DMS 273 (cell line): ENCODE data around the gene MGA.
"Not testable (repeated sequence)": the region's sequence is repeated elsewhere in the genome, so short reads cannot be mapped to it uniquely, and the experiment has no call there.

Experiments
- DNase-seq: peaks from one replicate; lab custom pipeline; 2025; ENCODE audit not compliant: unreplicated experiment; lab: John Stamatoyannopoulos, UW

The MGA gene

DNA sequence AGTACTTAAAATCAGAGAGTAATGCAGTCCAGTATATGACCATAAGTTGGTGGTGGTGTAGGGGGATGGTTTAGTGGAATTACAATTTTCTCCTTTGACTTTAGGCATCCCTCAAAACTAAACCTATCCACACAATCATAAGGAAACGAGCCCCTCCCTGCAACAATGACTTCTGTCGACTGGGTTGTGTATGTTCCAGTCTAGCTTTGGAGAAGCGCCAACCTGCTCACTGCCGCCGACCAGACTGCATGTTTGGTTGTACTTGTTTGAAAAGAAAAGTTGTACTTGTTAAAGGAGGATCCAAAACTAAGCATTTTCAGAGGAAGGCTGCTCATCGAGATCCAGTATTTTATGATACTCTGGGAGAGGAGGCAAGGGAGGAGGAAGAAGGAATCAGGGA is 52.8 kb downstream of the MGA start:
- no peak for DNase-seq

DNA sequence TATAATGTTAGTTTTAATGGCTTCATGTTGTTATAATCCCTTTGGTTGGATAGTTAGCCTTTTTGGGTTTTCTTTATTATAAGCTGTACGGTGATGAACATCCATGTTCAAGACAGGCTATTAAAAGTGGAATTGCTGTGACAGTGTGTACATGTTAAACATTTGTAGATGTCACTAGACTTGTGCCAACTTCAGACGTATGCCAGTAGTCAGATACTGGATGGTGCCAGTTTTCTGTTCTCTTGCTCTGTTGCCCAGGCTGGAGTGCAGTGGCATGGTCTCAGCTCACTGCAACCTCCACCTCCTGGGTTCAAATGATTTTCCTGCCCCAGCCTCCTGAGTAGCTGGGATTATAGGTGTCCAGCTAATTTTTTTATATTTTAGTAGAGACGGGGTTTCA is 54.1 kb downstream of the MGA start:
- no peak for DNase-seq

GRCh38 chr15:41716864-41717263 is 56.7 kb downstream of the MGA start:
- no peak for DNase-seq

- no peak for DNase-seq
These were observed 66.9 kb downstream of the MGA start for GRCh38 chr15:41727143-41727542.

- not testable (repeated sequence) for DNase-seq
These were observed 67.9 kb downstream of the MGA start for GRCh38 chr15:41728061-41728460.

DNA sequence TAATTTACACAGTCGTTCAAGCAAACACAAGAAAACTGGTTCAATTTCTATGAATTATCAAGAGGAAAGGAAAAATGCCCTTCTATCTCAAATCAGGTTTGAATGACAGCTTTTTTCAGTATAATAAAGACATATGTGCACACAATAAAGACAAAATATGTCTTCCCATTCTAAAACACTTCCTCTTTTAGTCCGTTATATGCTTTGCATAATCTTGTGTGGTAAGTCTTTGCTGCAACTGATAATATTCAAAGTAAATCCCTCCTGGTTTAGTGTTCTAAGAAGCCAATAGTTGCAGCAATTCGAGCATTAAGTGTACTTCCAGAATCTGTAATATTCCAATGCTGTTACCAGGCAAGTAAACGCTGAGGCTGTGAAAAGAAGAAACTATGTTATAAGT is 70.3 kb downstream of the MGA start:
- DNase-seq, result no peak

- no peak for DNase-seq
These were observed 72.3 kb downstream of the MGA start for GRCh38 chr15:41732483-41732882.

GRCh38 chr15:41734079-41734478 is 73.9 kb downstream of the MGA start:
- no peak for DNase-seq

DNA sequence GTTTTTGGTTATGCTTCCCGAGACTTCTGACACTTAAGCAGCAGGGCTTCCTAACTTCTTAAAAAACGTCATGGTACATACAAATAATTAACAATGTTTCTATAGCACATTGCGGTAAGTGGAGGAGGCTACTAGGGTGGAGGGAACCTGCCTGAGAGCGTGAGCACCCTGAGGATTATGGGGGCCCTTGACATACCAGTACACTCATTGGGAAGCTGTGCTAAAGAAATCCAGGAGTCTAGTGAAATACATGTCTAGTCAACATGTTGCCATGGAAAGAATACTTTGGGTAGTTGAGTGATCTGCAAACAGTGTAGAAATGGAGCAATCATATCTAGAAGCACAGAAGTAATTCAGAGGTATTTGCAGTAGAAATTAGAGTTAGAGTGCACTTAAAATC is 74.8 kb downstream of the MGA start:
- no peak for DNase-seq

- not testable (repeated sequence) for DNase-seq
These were observed 75.3 kb downstream of the MGA start for GRCh38 chr15:41735492-41735891.

GRCh38 chr15:41746802-41747201 is 86.6 kb downstream of the MGA start:
- no peak for DNase-seq

- DNase-seq, result no peak
These were observed 96.0 kb downstream of the MGA start for GRCh38 chr15:41756198-41756597.

DNA sequence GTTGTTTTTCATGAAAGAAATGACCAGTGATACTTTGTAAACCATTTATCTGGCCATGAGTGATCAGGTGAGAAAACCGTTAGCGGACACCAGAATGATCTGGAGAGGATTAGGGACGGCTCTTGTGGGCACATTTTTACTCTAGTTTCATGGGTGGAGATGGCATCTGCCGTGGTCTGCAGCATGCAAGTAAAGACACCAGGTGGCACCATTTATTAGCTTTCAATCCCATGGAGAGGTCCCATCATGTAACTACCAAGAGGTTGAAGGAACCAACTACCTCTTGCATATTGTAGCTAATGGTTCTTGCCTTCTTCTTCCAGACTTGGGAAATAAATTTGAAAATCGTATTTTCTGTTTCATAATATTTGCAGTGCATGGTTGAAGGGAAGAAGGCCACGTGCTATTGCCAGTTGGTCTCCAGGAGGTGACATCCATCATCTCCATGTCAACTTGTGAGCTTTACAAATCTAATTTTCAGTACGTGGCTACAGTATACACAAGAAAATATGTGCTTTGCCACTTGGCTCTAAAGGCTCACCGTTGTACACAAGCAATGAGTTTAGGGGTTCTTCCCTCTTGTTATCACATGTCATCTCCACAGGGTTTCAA is 112.6 kb downstream of the MGA start:
- DNase-seq, result peak; percentile 83

- DNase-seq, result peak; percentile 40
These were observed 113.1 kb downstream of the MGA start for GRCh38 chr15:41773332-41773728.

DNA sequence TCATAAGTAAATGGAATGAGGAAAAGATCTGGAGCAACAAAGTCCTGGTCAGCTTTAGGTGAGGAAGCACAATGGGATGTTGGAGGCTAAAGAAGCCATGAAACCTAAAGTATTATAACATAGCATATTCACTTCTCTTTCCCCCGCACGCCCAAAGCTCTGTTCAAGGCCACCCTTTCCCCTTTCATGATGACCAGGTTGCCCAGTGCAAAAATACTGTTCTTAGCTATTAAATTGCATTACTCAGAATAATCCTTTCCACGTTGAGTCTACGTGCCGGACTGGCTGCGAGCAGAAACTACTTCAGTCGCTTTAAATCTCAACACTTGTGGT is 113.5 kb downstream of the MGA start:
- no peak for DNase-seq

- DNase-seq, result peak; percentile 98
These were observed 114.1 kb downstream of the MGA start, which contains the start of gene MAPKBP1 for GRCh38 chr15:41774062-41774881. TSS of gene MAPKBP1 (plus strand) at chr15:41774484. CDS start at chr15:41775276, 792 bp downstream.

DNA sequence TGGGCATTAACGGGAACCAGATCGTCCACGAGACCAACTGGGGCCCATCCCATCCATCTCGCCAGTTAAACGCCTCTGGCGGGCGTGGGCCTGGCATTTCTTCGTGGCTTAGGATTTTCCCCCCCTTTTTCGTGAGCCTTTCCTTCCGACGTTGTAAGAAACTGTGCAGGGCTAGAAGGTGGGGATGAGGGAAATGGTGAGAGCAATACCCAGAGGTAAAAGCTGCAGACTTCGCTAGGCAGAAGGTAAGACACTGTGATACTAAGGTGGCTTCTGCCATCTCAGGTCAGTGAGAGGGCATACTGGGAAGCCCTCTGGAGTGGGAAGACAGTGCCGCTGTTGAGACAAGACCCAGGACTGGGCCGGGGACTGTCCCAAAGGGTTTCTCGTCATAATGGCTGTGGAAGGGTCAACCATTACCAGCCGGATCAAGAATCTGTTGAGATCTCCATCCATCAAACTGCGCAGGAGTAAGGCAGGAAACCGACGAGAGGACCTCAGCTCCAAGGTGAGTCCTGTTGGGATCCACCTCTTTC is 114.7 kb downstream of the MGA start:
- DNase-seq, result no peak

GRCh38 chr15:41775651-41776050 is 115.4 kb downstream of the MGA start:
- DNase-seq, result peak; percentile 26

DNA sequence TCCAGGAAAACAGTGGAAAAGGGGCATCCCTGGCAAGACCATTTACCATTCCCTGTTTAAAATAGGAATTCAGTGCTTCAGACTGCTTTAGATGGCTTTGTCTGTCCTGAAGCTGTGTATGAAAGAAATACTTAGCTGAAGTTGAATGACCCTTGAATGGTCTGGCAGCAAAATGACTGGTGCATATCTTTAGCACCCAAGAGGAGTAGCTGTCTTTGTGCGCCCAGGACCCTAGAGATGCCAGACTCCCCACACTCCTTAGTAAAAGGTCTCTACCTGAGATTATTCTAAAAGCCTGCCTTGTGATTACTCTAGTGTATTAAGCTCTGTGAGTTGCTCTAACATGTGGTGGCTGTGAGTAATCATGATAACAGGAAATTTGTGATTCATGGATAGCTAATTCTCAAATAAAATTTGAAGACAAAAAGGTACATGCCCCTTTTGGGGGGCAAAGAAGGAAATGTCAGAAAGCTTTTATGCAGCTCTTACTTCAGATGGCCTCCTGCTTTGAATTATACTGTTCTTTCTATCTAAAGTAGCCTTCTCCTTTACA is 117.3 kb downstream of the MGA start:
- no peak for DNase-seq

GRCh38 chr15:41778521-41778920 is 118.3 kb downstream of the MGA start:
- DNase-seq, result no peak

DNA sequence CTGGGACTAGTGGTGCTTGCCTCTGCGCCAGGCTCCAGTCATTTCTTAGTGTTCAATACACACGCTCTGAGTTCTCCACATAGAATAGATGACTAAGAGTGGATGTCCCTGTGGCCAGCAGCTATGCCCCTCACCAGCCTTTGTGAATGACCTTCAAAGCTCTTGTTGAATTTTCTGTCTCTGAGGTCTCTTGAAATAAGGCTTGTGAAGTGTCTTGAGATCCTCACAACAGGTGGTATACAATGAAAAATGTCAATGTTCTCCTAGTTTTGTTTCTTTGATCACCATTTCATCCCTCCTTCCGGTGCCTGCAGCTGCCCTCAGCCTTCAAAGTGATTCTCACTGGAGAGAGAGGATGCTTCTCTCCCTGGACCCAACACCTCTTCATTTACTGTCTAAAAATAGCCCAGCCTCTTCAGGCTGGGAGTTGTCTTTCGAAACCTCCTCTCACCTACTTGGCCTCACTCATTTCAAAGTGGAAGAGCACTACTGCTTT is 119.5 kb downstream of the MGA start:
- no peak for DNase-seq

GRCh38 chr15:41780266-41780665 is 120.1 kb downstream of the MGA start:
- DNase-seq, result no peak
